Measurements from ENCODE around the gene STK32C.
"Not testable (repeated sequence)": the region's sequence is repeated elsewhere in the genome, so short reads cannot be mapped to it uniquely, and the experiment has no call there.

STK32C gene

DNA sequence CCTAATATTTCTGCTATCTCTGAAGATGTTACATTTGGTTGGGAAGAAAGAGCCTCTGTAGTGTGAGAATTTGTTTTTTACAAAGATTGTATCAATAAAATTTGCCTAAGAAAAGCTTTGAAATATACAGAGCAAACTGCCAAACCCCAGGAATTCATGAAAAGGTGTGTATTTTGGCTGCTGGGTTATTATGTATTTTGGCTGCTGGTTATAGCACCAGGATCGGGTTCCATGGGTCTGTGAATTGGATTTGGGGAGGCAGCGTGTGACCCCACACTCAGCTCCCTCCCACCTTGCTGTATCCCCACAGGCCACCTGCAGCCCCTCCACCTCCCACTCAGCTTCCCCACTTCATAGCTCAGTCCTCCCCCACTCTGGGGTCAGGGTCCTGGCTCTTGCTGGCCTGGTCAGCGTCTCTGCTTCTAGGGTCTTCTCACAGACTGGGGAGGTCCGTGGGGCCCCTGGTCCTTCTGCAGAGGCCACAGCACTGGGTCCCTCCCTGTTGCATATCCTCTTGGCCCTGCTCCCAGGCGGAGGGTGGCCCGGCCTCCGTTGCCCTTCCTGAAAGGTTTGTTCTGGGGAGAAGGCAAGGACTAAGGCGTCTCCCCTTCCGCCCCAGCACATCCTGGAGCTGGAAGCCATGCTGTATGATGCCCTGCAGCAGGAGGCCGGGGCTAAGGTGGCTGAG is 145.0 kb downstream of the STK32C start:
- DNase-seq, result no peak

- no peak for DNase-seq
Observed at GRCh38 chr10:132162021-132162531, 145.7 kb downstream of the STK32C start.

- DNase-seq, result not testable (repeated sequence)
Observed at GRCh38 chr10:132160834-132161622, 146.7 kb downstream of the STK32C start.

DNA sequence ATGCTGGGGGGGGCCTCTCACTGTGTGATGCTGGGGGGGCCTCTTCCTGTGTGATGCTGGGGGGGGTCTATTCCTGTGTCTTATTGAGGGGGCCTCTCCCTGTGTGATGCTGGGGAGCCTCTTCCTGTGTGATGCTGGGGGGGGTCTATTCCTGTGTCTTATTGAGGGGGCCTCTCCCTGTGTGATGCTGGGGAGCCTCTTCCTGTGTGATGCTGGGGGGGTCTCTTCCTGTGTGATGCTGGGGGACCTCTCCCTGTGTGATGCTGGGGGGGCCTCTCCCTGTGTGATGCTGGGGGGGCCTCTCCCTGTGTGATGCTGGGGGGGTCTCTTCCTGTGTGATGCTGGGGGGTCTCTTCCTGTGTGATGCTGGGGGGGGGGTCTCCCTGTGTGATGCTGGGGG is 147.5 kb downstream of the STK32C start:
- DNase-seq, result not testable (repeated sequence)

- not testable (repeated sequence) for DNase-seq
Observed at GRCh38 chr10:132159302-132160230, 148.2 kb downstream of the STK32C start.

- no peak for DNase-seq
Observed at GRCh38 chr10:132158823-132159222, 148.9 kb downstream of the STK32C start.

DNA sequence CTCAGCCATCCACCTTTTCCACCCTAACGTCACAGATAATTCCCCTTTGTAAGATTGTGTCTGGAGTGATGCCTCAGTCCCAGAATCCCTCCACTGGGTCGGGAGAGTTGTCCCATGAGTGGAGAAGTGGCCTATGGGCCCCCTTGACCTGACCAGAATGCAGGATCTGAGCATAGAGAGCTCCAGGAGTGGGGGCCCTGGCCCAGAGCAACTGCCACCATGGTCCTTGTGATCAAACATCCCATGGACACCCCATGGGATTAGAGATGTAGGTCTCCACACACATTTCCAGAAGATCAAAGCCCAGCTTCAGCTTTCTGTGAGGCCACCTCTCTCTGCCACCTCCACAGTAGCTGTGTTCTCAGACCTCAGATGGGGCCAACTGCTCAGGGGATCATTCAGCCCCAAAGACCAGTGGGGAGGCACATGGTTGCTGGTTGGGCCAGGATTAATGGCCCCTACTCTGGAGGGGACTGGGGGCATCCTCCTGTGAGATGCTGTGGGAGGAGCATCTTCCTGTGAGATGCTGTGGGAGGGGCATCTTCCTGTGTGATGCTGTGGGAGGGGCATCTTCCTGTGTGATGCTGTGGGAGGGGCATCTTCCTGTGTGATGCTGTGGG is 149.5 kb downstream of the STK32C start:
- DNase-seq, result no peak

Measured in activated CD4-positive, alpha-beta T cell treated with anti-CD3 and anti-CD28 coated beads, Interleukin-2, amount 50 U/mL, for 1 hour (primary cell).